GM21515 (cell line): ENCODE measurements around the gene FAM53B.

ENCODE experiments used
- ATAC-seq: cut with Tn5 transposase; IDR thresholded peaks from one replicate; pipeline ENCODE4 v1.9.1; 2021; ENCODE audit not compliant: unreplicated experiment

Gene FAM53B

GRCh38 chr10:124697837-124698544 lies 46.2 kb downstream of the FAM53B start:
- no peak for ATAC-seq

DNA sequence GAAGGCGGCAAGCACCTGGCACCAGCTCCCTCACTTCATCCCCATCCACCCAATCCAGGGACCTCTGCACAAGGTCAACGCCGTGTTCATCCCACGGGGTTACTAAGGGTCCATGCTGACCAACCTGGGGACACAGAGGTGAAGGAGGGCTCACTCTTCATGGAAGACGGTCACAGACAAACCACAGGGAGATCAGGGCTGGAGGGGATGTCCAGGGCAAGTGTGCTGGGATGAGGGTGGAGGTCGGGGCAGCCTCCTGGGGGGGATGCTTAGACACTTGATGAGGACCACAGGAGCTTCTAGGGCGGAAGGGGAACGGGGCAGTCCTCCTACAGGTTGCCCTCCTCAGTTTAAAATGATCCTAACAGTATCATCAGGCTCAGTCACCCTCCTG lies 46.7 kb downstream of the FAM53B start:
- no peak for ATAC-seq

DNA sequence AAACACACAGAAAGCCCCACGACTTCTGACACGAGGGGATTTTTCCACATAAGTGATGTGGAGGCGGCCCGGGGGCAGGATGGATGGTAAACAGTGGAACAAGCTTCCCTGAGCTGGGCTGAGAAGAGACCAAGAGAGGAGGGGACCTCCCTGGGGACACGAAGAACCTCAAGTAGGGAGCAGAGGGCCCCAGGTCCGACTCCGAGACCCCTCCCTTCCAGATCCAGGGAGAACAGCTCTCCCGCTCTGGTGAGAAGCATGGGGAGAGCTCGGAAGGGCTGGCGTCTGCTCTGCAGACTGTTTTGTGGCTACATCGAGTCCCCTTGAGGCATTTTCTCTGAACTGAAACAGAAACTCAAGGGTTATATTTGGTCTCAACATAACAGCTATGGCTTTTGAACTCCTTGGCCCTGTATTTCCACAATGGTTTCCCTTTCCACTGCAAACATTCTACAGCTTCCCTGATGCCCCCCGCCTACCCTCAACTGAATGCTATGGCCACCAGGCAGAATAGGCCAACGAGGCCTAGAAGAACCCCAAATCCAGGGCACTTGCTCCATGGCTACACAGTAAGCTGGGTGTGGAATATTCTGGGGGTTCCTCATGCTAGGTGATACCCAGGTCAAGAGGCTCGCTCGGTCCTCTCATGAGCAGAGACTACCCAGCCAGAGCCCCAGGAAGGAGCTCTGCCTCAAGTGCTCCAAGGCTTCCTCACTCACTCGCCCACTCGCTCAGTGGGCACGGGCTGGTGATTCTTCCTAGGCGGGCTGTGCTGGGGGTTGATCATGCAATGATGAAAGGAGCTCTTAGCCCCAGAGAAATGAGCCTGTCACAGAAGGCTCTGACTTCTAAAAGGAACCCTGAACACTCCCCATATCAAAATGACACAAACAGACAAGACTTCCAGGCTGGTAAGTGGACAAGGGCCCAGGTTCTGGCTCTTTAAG lies 47.5 kb downstream of the FAM53B start:
- peak; percentile 76 for ATAC-seq

DNA sequence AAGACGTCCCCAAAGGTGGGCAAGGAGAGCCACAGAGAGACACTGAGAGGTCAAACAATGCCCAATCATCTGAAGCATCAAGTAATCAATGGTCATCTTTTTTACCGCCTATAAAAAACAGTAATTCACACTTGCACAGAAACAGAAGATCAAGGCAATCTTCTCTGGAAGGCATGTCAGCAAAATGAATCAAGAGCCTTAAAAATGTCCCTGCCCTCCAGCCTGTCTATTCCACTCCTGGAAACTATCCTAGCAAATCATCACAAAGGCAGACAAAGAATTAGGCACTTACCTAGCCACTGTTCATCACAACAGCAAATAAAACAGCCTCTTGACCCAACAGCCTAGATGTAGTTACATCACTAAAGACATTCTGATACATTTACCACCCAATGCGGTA lies 48.9 kb downstream of the FAM53B start:
- no peak for ATAC-seq

GRCh38 chr10:124694481-124695220 lies 49.5 kb downstream of the FAM53B start:
- ATAC-seq, result no peak

- no peak for ATAC-seq
These were observed 50.3 kb downstream of the FAM53B start for GRCh38 chr10:124693801-124694416.

GRCh38 chr10:124693396-124693795 lies 50.8 kb downstream of the FAM53B start:
- no peak for ATAC-seq

GRCh38 chr10:124692100-124692446 lies 52.1 kb downstream of the FAM53B start:
- ATAC-seq, result no peak

DNA sequence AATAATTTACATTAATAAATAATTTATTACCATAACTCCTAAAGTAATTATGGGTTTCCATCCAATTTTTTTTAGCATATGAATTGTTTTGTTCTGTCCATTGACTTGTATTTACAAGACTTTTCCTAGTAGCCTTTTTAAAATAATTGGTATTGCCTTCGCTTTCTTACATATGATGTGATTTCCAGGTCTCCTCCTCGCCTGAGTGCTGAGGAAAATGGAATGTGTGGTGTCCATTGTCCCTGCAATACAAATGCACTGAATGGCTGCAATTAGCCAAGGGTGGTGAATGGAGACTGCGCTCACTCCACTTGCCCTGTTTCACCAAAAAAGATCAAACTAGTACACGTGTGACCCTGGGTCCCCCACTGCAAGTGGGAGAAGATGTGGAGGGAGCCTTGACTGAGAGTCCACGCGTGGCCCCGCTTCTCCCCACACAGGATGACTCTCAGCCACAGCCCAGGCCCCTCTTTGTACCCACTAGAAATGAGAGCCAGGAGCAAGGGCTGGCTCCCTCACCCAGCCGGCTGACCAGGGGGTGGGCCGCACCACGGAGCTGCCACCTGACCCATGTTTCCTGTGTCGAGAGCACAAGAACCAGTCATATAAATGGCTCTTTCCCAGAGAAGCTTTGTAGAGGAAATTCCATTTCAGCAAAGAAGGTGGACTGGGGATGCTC lies 52.6 kb downstream of the FAM53B start:
- ATAC-seq, result no peak

GRCh38 chr10:124691002-124691401 lies 53.2 kb downstream of the FAM53B start:
- no peak for ATAC-seq

DNA sequence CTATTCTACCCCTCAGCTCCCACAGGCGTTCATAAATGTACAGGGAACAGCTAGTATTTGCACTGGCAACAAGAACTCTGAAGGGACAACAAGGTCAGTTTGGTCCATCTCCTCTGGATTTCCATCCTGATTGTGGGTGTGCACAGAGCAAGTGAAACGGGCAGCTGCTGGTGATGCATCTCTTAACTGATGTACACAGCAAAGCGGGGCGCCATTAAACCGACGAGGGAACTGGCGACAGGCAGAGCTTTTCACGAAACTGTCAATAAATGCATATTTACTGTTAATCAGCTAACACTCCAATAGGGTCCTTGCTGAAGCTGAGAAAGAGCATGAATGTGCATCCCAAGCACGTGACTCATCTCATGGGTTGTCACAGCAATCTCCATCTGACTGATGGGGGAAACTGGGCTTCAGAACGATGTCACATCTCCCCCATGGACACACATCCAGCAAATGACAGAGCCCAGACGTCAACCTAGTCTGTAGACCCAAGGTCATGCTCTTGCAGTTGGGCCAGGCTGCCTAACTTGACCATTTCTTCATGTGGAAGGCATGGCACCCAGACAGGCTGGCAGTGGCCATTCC lies 54.2 kb downstream of the FAM53B start:
- ATAC-seq, result no peak

DNA sequence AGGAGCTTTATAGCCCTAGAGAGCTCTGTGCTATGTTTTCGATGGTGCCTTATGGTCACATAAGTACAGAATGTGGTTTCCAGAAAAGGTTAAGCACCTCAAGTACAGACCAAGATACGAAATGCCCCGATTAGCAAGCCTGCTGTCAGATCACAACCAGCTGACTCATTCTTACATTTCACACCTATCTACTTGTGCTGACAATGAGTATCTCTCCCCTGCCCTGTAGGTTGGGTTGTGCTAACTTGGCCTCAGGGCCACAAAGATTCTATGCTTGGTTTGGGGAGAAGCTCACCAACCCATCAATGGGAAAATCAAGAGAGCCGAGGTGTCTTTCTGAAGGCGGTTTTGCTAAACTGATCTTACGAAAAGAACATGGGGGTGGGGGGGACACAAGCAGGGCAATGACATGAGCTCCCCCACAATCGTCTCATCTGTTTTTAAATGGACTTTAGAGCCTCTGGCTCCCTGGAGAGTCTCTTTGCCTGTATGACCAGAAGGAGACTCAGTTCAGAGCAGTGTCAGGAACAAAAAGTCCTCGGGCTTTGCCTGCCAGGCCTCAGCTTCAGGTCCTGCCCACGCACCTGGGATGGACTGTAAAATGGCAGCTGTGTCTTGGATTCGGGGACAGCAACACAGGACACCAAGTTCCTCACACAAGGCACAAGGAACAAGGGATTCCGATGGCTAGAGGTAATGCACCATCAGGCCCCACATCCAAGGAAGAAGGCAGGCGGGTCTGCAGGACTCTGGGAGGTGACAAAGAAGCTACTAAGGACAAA lies 55.1 kb downstream of the FAM53B start:
- ATAC-seq, result peak; percentile 94

DNA sequence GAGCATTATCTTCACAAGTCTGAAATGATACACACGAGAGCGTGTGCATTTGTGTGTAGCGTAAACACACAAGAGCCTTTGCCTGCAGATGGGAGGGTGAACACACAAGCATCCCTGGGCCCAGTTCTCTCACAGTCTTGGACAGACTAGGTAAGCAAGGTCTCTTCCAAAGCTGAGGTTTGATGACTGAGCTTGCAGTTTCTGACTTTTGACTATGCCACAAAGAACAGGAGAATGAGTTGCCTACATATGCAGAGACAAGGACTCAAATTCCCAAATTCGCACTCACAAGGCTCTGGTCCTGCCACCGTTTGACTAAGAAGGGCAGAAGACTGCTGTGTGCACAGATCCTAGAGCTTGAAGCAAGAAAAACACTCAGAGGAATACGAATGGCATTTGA lies 55.8 kb downstream of the FAM53B start:
- ATAC-seq, result peak; percentile 18

- ATAC-seq, result no peak
These were observed 57.3 kb downstream of the FAM53B start for GRCh38 chr10:124686707-124687376.

DNA sequence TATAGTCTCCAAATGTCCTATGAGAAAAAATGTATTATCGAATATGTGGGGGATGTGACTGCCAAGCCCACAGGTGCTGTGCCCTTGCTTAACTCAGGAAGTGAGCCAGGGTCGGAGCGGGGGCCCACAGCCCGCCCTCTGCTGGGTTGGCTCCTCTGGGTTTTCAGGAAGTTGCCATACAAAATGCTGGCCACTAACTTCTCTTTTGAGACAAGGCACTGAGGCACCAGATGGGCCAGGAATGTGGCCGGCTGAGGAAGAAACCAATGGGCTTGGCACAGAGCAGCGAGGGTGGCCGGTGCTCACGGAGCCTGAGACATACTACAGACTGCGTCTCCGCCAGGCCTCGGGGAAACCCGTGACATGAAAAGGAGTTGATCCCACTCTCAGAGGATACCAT lies 58.9 kb downstream of the FAM53B start:
- ATAC-seq, result no peak

DNA sequence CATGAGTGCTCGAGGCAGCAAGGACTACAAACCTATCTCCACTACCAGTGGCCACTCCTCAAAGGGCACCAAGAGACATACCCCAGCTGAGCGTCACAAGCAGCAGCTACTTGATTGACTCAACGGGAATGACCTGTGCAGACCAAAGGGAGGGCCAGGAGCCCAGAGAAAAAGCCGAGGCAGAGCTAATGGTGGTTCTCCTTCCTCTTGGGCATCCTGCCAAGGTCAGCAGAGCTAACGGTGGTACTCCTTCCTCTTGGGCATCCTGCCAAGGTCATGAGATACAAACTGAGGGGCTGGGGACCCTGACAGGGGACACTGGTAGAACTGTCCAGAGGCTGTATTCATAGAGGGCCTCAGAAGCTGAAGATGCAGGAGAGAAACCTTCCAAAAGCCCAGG lies 60.4 kb downstream of the FAM53B start:
- ATAC-seq, result no peak

DNA sequence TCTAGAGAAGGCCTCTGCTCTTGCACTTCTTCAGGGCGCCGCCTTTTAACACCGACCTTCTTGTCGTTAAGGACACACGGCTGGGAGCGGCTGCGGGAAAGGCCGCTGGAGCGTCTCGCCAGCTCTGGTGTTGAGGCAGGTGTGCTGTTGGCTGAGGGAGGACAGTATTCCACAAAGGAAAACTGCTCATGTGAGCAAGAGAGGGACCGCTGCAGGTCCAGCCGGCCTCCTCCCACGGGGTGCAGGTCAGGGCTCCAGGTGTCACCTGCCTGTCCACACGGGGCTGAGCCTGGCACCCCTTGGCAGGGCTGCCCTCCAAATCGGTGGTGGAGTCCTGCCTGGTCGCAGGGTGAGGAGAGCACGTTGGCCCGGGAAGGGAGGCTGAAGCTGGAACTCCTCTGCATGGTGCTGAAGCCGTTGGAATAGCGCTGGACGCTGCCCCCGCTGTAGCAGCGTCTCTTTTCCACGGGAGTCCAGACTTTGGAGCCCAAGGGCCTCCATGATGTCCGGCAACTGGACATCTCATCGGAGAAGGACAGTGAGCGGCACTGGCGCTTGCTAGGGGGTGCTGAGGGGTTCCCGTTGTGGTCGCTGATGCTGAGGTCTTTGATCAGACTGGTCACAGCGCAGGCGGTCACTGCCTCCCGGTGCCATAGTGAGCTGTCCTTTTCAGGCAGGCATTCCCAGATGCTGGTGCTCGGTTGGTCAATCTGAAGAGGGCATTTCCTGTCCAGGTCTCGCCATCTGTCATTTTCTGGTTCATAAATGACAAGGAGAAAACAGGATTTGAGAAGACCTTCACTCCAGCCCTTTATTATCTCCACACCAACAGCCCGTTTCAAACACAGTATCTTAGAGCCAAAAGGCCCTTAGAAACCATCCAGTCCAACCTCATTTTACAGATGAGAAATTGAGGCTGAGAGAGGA lies 62.3 kb downstream of the FAM53B start:
- ATAC-seq, result no peak

DNA sequence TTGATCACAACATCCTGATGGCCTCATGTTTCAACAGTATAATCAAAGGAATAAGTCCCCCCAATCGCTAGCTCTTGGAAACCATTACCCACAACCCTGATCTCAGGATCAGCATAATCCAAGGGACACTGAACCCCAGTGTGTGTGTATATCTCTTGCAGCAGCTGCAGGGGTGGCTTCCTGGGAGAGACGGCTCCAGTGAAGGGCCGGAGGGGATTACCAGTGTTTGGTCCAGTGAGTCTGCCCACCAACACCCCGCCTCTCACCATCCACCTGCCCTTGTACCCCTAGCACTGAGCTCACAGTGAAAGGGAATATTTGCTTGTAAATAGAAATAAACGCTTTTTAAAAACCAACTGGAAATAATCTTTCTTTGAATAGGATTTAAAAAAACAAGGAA lies 63.1 kb downstream of the FAM53B start:
- ATAC-seq, result no peak
